GM12873 (cell line): ENCODE measurements around the gene PDGFRB.

Experiments used
- TF ChIP-seq, protein P1 (sequence below): IDR thresholded peaks from 2 replicates; pipeline ENCODE4 v1.5.1; 2012; ENCODE audit warnings: low read depth, mild to moderate bottlenecking, moderate library complexity, low read length, control low read depth; ENCODE audit not compliant: insufficient read depth; ENCODE audit errors: missing control alignments

The PDGFRB gene

DNA sequence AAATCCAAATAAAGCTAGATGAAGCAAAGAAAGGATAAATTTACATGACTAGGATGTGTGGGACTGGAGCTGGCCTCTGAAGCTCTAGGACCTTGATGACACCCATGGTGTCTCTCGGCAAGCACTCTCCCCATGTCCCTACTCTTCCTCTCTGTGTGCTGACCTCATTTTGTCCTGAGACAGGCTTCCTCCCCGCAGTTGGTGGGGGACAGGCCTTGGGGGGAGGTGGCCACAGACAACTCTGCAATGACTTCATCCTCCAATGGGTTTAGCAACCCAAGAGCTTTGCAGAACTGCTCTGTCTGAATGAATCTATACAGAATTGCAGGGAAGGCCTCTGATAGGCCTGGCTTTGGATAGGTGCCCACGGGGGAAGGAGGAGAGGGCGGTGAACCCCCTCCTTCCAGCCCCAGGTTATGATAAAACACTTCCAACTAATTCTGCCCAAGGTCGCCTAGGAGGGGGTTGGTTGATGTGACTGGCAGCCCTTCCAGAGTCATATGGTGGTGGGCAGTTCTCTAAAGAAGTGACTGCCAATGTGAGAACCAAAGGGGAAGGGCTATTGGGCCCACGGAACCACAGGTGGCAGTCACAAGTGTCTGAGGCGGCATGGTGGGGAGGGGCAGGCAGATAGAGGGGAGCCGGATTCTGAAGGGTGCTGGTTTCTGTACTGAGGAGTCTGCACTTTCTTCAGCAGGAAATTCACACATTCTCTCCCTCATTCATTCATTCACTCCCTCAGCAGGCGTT is 40.3 kb upstream of the PDGFRB start:
- TF ChIP-seq, protein P1, sequence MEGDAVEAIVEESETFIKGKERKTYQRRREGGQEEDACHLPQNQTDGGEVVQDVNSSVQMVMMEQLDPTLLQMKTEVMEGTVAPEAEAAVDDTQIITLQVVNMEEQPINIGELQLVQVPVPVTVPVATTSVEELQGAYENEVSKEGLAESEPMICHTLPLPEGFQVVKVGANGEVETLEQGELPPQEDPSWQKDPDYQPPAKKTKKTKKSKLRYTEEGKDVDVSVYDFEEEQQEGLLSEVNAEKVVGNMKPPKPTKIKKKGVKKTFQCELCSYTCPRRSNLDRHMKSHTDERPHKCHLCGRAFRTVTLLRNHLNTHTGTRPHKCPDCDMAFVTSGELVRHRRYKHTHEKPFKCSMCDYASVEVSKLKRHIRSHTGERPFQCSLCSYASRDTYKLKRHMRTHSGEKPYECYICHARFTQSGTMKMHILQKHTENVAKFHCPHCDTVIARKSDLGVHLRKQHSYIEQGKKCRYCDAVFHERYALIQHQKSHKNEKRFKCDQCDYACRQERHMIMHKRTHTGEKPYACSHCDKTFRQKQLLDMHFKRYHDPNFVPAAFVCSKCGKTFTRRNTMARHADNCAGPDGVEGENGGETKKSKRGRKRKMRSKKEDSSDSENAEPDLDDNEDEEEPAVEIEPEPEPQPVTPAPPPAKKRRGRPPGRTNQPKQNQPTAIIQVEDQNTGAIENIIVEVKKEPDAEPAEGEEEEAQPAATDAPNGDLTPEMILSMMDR = no peak

DNA sequence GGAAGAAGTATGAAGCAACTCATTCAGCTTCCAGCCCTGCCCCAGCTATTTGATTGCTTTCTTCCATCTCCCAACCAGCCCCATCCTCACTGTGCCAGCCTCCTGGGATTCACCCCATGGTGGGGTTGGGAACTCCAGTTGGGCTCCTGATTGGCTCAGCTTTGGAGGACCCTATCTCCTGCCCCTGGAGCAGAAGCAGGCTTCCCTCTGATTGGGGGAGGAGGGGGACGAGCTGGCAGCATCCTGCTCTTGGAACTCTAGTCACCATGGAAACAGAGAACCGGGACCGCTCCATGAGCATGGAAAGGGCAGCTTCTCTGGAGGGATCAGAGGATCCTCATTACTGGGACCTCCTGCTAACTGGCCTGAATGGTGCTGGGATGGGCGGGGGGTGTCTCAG is 36.8 kb upstream of the PDGFRB start:
- TF ChIP-seq, protein P1 = no peak

DNA sequence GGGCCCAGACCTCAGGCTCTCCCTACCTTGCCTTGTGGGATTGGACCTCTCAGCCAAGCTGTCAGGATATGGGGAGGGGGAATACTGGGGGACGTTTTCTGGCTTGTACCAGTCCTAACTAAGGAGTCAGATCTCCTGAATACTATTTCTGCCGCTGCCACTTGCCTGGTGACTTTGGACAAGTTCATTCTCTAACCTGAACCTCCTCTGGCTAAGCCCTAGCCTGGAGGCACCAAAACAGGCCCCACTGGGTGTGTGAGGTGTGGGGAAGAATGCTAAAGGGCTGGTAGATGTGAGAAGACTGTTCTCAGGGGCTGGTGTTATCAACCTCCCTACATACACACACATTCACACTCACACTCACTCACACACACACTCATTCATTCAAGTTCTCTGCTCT is 35.3 kb upstream of the PDGFRB start:
- TF ChIP-seq, protein P1 = no peak

DNA sequence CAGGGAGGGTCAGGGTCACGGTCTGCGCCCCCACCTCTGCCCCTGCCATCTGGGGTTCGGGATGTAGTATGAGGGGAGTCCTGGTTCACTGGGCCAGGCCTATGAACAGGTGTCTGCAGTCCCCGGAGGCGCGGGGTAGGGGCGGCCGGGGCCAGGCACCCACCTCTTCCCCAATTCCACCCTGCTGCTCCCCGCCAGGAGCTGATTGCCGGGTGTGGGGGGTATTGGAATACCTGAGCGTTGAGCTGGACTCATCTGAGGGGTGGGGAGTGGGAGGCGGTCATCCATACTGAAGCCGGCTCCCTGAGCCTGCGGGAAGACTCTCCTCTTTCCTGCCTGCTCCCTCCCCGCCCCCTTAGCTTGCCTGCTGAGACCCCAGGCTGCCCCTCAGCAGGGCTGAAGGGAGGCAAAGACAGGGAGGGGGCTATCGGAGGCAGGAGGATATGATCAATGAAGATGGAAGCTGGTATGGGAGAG is 34.9 kb upstream of the PDGFRB start:
- TF ChIP-seq, protein P1 = no peak

DNA sequence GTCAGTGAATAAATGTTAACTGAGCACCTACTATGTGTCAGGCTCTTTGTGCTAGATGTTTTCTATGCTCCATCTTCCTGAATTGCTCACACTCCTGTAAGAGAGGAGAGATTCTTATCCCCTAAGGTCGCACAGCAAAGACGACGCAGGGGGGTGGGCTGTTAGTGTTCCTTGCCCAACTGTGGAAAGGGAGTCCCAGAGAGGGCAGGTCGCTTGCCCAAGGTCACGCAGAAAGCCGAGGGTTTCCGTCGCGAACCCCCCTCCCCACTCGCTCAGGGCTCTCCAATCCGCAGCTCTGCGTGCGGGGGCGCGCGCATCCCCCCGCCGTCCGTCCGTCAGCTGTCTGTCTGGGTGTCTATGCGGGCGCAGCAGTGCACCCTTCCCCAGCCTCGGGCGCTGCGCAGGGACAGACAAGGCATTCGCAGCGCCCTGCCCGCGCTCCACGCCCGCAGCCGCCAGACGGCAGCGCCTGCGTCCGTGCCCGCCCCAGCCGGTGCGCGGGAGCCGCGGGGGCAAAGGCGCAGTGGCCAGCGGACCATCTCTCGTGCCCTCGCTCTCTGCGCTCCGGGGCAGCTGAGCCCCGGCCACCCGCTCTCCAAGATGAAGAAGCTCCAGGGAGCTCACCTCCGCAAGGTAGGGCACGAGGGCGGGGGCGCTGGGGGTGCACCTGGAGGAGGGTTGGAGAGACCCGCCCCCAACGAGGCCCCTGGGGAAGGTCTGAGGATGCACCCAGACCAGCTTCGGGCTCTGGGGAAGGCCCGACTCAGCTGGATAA is 34.3 kb upstream of the PDGFRB start, which contains the start of gene SLC6A7:
SLC6A7 (plus strand) TSS at position 335 of the 775 bp plus-strand sequence; CDS start at position 601, 266 bp downstream.
- TF ChIP-seq, protein P1 = no peak

DNA sequence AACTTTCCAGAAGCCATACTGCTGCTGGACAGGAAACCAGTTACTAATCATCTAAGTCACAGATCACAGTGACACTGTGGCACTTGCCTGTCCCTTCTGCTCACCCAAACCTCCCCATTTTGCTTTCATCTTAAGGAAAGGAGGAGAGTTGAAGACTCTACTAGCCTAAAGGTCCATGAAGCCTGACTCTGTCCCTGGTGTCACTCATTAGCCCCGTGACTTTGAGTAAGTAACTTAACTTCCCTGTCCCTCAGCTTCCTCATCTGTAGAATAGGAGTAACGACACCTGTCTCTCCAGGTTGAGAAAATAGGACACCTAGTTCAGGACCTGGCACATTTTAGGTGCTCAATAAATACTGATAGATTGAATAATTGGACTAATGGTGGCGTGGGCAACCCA is 33.7 kb upstream of the PDGFRB start:
- TF ChIP-seq, protein P1 = no peak

DNA sequence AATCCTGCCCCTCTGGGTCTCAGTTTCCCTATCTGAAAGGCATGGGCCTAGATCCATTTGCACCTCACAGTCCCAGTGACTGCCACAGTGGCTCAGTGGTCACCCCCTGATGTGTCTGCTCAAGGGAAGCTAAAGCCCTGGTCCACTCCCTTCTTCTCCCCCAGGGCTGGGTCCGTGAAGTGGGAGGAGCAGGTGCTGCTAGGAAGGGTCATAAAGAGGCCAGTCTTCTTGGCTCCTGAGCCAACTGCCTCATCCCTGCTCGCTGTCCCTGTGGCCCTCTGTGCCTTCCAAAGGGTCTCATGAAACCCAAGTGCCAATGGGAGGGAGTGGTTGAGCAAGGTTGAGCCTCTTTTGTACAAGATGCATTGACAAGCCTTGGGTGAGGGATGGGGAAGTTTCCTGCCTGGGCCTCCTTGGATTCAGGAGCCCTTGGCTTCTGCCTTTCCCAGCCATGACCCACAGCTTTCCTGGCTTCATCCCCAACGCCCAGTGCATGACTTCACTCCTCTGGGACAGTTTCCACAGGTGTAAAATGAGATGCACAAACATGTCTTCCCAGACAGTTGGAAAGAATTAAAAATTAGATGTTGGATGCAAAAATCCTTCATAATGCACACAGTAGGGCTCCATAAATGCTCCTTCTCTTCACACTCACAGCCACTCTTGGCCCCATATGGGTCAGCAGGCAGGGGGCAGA is 32.6 kb upstream of the PDGFRB start:
- TF ChIP-seq, protein P1 = no peak
